Muscle of arm (tissue), 12 donors: ENCODE data around the gene SYCE1. TPM values are rescaled to one million over a fixed set of nuclear protein-coding genes. Genes with fewer than 3 reads are reported as not detected.

Experiments used
- DNase-seq: peaks from one replicate; pipeline ENCODE4 v3.0.0-alpha.2; 2013
- polyA plus RNA-seq, 12 donors: library from polyadenylated mRNA; unstranded; fragments of 120-200 nt; gene quantifications; one replicate each; pipeline ENCODE4 v1.2.1, GENCODE V29; 2013; ENCODE audit not compliant: insufficient read length in 12 of 12

Gene SYCE1
- polyA plus RNA-seq, 12 donors: 0.12 to 0.38 (median 0.30) TPM; not detected in 7

DNA sequence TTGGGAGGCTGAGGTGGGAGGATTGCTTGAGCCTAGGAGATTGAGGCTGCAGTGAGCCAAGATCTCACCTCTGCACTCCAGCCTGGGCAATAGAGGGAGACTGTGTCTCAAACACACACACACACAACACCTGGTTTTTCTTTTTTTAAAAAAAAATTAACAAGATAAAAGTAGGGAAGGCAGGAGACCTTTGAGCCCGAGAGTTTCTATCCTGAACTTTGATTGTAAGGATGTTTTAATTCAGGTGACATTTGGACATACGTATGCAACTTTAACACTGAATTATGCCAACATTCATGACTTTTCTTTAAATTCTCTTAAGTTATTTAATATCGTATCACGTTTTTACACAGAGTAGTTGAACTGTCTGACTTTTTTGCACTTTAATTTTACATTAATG is 49.9 kb downstream of the SYCE1 start:
- no peak for DNase-seq

DNA sequence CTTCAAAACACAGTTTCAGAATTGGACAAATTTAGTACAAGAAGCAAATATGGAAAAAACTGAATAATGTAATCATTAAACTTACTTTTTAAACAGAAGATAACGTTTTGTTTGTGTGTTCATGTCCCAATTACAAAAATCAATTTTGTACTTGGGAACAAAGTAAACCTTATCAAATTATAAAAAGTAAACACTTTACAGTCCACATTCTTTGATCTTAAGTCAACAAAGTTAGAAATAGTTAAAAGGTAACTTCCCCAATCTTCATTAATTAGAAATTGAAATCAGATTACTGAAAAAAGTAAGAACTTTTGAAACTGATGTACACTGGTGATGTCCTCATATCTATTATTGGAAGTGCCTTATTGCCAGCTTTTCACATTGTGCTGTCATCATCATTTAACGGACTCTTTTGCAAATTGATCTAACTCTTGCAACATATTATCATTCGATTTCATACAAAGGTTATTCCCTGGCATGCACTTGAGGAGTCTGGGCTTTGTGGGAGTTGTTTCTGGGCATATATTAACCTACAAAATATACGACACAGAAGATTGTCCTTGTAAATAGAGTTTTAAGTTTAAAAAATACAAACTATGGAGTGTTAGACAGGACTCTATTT is 53.4 kb downstream of the SYCE1 start:
- DNase-seq: no peak

DNA sequence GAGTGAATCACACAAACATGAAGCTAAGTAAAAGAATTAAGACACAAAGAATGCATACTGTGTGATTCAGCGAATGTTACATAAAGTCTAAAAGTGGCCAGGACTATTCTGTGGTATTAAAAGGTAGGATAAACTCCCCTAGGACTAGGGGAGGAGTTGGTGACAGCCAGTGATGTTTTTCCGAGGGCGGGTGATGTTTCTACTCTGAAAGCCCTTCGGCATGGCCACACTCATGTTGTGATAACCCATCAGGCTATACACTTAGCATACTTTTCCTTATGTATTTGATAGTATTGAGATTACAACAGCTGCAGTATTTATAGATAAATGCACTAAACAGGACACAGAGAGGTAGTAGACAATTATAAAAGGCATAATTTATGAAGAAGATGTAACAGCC is 54.0 kb downstream of the SYCE1 start:
- no peak for DNase-seq

DNA sequence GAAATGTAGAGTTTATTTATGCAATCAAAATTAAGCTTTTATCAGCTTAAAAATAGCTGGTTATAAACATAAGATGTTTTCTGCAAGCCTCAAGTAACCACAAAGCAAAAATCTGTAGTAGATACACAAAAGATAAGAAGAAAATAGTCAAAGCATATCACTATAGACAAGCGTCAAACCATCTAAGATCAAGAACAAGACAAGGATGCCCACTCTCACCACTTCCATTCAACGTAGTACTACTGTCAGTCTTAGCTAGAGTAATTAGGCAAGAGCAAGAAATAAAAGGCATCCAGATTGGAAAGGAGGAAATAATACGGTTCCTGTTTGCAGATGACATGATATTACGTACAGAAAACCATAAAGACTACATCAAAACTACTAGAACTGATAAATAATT is 55.7 kb downstream of the SYCE1 start:
- no peak for DNase-seq

Other genes starting within 250 kb of the SYCE1 start
- under 1 TPM in 1 of 12 donors, not detected in 11; 0.41 TPM for gene CALY, start 228.7 kb downstream of the SYCE1 start, polyA plus RNA-seq
- 10 to 100 TPM in 1 of 12 donors, under 1 TPM in 5, not detected in 6; 0.12 to 24.5 (median 0.43) TPM for gene PRAP1, start 218.2 kb downstream of the SYCE1 start, polyA plus RNA-seq
- gene FUOM, start 207.6 kb downstream of the SYCE1 start, polyA plus RNA-seq: 1 to 10 TPM in 10 of 12 donors, not detected in 2; 3.7 to 7.6 (median 4.7) TPM
- 100 to 1,000 TPM in 9 of 12 donors, 10 to 100 TPM in 2, not detected in 1; 62.5 to 133 (median 117) TPM for gene ECHS1, start 192.2 kb downstream of the SYCE1 start, polyA plus RNA-seq
- 1 to 10 TPM in 10 of 12 donors, not detected in 2; 2.5 to 4.5 (median 3.6) TPM for gene PAOX, start 186.3 kb downstream of the SYCE1 start, polyA plus RNA-seq
- gene MTG1, start 171.4 kb downstream of the SYCE1 start, polyA plus RNA-seq: 10 to 100 TPM in 11 of 12 donors, not detected in 1; 29.2 to 54.2 (median 40.3) TPM
- 1 to 10 TPM in 11 of 12 donors, not detected in 1; 2.6 to 4.6 (median 3.6) TPM for gene SPRN, start 141.0 kb downstream of the SYCE1 start, polyA plus RNA-seq
- 1 to 10 TPM in 5 of 12 donors, under 1 TPM in 5, not detected in 2; 0.58 to 1.7 (median 1.0) TPM for gene SCART1, start 111.6 kb downstream of the SYCE1 start, polyA plus RNA-seq
- 1 to 10 TPM in 7 of 12 donors, under 1 TPM in 3, not detected in 2; 0.64 to 2.6 (median 1.2) TPM for gene CYP2E1, start 38.2 kb downstream of the SYCE1 start, polyA plus RNA-seq
- not detected for gene FRG2B, start 61.2 kb upstream of the SYCE1 start, polyA plus RNA-seq